ENCODE results near the gene SLC35F4.
"Not testable (repeated sequence)": the region's sequence is repeated elsewhere in the genome, so short reads cannot be mapped to it uniquely, and the experiment has no call there.

The SLC35F4 gene

DNA sequence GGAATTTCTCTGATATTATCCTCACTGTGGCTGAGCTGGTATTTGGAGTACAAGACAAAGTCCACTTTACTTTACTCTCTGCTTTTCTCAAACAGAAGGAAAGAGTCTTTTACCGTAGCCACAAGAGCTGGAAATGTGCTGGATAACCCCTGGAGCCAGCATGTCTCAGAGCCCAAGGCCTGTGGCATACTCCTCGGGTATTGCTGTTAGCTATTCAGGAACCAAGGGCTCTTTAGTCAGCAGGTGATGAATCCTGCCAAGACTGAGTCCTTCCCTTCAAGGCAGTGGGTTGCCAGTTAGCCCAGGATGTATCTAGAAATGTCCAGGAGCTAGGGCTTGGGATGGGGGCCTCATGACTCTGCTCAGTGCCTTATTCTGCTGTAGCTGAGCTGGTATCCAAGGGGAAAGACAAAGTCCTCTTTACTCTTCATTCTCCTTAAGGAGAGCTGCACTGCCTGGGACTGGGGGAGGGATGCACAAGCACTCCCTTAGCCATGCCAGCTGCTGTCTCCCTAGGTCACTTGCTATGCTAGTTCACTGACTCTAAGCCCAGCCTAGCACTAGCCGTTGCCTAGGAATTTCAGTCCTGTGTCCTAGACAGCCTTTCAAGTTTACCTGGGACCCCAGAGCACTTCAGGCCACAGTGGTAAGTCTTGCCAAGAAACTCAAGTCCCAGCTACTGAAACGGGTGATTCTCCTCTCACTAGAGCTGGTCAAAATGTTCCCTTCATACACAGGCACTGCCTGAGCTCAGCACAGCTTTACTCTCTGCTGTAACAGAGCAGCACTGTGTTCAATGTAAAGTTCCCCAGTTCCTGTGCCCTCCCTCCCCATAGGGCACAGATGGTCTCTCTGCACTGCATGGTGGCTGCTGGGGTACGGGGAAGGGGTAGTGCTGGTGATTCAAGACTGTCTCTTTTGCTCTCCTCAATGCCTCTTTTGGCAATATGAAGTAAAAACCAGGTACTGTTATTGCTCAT lies 136.4 kb downstream of the SLC35F4 start:
- no peak for DNase-seq

DNA sequence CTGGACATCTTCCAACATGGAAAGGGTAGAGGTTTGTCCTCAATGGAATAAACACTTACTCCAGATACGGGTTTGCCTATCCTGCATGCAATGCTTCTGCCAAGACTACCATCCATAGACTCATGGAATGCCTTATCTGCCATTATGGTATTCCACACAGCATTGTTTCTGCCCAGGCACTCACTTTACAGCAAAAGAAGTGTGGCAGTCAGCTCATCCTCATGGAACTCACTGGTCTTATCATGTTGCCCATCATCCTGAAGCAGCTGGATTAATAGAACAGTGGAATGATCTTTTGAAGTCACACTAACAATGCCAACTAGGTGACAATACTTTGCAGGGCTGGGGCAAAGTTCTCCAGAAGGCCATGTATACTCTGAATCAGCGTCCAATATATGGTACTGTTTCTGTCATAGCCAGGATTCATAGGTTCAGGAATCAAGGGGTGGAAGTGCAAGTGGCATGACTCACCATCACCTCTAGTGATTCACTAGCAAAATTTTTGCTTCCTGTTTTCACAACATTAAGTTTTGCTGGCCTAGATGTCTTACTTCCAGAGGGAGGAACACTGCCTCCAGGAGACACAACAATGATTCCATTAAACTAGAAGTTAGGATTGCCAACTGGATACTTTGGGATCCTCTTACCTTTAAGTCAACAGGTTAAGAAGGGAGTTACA lies 140.4 kb downstream of the SLC35F4 start:
- DNase-seq, result no peak

DNA sequence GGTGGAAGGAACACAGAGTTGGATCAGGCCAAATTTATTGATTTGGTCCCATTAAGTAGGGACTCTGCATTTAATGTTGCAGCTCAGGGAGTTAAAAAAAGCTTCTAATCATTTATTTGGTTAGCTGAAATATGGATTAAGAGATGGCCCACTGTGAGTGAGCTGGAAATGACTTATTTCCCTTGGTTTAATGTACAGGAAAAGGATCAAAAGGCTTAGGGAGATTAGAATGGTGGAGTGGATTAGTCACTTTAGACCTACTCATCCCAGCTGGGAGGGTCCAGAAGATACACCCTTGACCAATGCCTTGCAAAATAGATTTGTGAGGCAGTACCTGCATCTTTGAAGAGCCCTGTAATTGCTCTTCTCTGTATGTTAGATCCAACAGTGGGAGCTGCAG lies 143.8 kb downstream of the SLC35F4 start:
- DNase-seq, result not testable (repeated sequence)

DNA sequence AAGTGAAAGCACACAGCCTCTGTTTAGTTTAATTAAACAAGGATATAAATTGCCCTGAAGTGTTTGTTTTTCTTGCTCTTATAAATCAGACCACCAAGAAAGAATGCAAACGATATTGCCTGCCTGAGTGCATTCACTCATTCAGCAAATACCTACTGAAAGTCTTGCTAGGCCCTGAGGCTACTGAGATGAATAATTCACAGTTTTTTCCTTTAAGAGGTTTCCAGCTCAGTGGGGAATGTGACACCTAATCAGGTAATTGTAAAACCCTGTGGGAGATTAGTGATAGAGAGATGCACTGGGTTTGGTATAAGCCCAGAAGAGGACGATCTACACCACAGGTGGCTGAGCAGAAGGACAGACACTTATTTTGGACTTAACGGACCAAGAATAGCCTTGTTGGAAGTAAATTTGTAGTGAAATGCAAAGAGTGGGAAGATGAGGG lies 151.4 kb downstream of the SLC35F4 start:
- DNase-seq, result no peak

DNA sequence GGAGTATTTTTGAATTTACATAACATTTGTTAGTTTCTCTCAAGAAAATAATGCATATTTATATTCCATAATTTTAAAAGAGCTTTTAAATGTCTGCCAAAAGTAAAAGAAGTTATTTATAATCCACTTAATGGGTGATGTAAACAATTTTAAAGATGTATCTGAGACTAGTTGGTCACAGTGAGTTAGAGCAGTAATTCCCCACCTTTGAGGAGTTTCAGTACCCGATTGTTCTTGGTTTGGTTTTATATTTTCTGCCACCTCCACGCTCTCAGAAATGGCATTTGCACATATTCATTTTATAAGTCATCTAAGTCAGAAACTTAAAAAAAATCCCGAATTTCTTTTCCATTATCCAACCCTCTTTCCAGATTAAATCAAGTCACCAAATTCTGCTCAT lies 153.2 kb downstream of the SLC35F4 start:
- no peak for DNase-seq

DNA sequence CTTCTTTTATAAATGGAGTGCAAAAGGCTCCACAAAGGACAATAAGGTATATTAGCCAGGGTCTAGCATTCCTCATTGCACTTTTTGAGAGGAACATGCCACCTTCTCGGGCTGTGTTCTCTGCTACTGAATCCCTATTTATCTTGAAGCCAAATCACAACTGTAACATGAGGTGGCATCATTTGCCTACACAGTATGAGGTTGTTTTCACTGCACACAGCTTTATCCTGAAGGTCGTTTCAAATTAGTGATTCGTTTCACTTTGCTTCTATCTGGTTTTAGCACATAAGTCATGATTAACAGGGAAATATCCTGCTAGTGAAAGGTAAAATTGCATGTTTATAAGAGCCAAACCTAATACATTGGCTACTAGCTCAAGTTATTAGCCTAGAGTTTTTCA lies 153.8 kb downstream of the SLC35F4 start:
- DNase-seq, result no peak

DNA sequence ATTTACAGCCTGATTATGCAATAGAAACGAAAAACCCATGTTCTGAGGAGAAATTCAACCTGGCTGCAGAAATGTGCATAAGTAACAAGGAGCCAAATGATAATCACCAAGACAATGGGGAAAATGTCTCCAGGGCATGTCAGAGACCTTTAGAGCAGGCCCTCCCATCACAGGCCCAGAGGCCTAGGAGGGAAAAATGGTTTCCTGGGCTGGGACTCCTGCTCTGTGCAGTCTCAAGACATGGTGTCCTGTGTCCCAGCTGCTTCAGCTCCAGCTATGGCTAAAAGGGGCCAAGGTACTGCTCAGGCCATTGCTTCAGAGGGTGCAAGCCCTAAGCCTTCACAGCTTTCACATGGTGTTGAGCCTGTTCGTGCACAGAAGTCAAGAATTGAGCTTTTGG lies 156.0 kb downstream of the SLC35F4 start:
- no peak for DNase-seq

DNA sequence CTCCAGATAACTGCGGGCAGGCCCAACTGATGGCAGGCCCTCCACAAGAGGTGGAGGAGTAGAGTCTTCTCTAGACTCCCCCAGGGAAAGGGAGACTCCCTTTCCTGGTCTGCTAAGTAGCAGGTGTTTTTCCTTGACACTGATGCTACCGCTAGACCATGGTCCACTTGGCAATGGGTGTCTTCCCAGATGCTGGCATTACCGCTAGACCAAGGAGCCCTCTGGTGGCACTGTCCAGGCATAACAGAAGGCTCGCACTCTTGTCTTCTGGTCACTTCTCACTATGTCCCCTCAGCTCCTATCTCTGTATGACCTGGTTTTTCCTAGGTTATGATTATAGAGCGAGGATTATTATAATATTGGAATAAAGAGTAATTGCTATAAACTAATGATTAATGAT lies 156.8 kb downstream of the SLC35F4 start:
- DNase-seq, result not testable (repeated sequence)

DNA sequence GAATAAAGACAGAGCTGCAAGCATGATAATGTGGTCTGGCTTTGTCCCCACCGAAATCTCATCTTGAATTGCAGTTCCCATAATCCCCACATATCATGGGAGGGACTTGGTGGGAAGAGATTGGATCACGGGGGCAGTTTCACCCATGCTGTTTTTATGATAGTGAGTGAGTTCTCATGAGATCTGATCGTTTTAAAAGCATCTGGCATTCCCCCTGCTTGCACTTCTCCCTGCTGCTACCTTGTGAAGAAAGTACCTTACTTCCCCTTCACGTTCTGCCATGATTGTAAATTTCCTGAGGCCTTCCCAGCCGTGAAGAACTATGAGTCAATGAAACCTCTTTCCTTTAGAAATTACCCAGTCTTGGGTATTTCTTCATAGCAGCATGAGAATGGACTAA lies 158.7 kb downstream of the SLC35F4 start:
- DNase-seq, result no peak

DNA sequence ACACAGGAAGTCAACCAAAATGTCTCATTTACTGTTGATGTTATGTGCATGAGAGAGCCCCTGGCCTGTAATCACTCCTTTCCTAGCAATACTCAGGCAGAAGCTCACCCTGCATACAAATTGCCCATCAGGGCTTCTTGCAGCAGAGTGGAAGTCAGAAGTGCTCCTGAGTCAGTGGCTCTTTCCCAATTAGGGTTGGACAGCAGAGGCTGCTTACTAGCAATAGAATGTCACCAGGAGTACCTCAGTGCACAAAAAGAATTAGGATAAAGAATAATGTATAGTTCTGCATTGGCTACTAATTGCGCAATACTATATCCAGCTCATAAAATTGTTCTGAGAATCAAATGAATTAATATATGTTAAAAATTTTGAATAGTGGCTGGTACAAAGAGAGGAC lies 161.1 kb downstream of the SLC35F4 start:
- DNase-seq, result no peak

DNA sequence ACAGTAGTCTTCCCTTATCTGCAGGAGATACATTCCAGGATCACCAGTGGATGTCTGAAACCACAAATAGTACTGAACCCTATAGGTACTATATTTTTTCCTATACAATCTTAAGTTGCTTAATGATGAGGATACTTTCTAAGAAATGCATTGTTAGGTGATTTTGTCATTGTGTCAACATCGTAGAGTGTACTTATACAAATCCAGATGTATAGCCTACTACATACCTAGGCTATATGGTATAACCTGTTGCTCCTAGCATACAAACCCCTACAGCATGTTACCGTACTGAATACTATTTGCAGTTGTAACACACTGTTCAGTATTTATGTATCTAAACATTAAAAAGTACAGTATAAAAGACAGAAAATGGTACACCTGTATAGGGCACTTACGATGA lies 165.9 kb downstream of the SLC35F4 start:
- DNase-seq, result no peak

DNA sequence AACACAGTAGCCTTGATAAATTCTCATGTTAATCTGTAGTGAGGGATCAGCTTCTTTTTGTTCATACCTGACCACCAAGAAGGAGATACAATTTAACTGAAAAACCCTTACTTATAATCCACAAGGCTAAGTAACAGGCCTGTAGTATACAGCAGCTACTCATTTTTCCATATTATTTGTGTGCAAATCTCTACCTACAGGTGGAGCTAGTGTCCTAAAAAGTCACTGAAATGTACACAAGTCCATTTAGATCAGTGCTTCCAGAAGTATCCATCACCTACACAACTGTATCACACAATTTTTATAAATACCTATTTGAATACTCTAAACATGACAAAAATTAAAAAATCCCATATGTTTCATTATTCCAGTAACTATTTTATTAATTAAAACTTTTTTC lies 173.2 kb downstream of the SLC35F4 start:
- DNase-seq, result no peak

DNA sequence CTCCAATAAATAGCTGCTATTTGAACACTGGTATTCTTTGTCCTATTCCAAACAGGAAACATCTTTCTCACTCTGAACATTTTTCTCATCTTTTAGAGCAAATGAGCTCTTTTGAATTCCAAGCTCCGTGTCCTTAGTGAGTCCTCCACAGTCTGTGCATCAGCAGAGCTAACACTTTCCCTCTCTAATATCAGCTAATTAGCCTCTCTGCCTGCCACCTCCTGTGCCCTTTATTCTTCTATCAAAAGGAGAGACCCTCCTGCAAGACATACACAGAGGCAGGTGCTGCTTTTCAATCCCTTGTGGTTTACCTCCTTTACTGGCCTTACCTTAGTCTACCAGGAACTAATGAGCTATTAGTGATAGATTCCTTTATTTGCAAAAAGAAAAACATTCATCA lies 178.5 kb downstream of the SLC35F4 start:
- no peak for DNase-seq

DNA sequence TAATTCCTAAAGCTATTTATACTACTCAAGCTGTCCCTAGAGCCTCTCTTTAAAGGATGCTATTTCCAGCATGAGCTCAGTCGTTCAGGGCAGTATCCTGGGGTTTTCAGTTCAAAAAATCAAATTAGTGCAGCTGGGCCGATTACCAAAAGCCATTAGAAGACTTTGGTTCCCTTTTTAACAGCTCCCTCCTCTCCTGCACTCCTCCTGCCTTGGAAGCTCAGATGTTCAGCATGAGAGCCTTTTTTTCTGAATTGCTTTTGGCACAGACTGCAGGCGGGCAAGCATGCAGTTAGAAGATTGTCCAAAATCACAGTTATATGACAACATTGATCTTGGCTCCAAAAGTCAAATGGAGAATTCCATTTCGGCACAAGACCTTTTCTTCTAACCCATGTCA lies 179.6 kb downstream of the SLC35F4 start:
- peak in 2 of 51 donors; percentile 2 for DNase-seq

DNA sequence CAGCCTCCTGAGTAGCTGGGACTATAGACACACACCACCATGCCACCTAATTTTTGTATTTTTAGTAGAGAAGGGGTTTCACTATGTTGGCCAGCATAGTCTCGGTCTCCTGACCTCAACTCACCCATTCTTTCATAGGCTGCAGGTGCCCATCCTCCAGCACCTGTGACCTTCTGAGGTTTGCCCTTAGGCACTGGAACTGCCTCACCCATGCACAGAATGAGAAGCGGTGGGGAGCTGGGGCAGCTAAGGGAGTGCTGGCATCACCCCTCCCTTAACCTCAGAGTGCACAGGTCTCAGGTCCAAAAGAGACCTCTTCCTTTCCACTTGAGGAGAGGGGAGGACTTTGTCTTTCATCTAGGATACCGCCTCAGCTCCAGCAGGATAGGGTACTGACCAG lies 194.9 kb downstream of the SLC35F4 start:
- no peak for DNase-seq

DNA sequence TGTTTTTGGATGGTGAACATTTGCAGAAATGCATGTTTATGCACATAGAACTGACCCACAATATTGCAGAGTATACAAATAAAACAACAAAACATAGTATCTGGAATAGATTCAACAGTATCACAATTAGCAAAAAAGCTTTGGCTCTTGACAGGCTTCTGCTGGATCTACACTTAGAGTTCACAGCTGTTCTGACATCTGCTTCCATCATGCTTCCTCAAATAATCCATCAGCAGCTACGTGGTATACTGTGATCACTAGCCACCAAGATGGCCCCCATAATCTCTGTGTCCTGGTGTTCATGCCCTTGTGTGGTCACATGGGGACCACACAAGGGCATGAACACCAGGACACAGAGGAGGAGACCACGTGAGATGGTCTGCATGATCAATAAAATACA lies 205.7 kb downstream of the SLC35F4 start:
- no peak for DNase-seq

DNA sequence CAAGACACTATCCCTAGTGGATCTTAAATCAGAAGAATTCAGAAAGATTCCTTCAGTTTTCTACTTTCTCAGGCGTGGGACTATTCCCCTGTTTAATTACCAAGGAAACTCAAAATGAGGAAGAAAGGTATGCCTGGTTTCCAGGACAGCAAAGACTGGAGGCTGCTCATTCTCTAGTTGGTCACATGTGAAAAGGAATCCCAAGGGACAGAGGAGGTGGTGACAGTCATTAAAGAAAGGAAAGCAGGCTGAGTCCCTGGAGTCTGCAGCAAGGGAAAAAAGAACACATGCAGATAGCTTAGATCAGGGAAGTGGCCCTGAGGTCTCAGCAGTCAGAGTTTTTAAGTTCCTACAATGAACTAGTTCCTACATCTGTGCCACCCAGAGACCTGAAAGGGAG lies 206.8 kb downstream of the SLC35F4 start:
- DNase-seq, result no peak

DNA sequence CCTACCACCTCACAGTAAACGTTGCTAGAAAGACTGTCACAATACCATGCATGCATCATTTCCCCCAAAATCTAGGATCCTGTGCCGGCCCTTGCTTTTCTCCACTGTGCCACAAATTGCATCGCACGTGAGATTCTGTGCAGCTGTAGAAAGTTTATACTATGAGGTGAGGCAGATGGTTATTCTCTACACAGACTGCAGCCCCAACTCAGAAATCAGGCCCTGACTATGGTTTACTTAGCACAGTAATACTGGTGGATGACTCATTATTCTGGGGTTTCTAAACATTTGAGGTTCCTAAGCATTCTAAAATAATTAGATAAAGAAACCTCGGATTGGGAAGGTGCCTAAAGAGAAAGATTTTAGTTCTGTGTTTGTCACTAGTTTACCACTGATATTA lies 208.4 kb downstream of the SLC35F4 start:
- no peak for DNase-seq

DNA sequence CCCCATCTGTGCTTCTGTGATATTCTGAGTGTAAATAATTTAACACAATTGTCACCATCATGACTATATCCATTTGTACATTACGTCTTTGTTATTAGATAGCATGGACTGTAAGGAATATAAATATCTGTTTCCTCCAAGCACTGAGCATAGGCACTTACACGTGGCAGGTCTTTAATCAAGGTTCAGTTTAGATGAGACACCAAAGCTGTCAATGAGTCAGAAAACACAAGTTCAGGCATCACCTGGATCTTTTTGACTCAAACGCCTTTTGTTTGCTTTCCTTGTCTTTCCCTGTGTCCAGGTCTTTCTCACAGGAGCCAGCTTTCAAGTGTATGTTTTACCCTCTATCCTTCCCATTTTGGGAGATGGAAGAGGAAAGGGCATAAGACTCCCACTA lies 209.0 kb downstream of the SLC35F4 start:
- no peak for DNase-seq

DNA sequence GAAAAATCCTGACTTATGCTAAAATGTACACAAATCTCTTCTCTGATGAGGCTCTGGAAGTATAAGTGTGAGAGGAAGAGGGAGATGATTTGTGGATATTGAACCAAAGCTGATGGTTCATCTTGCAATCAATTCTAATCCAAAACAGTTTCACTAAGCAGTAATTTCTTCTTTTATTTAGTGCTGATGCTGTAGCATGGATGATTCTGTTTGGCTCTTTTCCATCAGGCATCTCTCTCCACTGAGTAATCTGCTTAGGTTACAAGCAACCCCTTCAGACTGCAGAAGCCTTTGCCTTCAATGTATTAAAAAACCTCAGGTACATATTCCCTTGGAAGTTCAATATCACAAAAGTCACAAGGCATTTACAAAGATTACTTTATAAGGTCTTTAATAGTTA lies 213.1 kb downstream of the SLC35F4 start:
- peak in 1 of 51 donors; percentile 13 for DNase-seq

DNA sequence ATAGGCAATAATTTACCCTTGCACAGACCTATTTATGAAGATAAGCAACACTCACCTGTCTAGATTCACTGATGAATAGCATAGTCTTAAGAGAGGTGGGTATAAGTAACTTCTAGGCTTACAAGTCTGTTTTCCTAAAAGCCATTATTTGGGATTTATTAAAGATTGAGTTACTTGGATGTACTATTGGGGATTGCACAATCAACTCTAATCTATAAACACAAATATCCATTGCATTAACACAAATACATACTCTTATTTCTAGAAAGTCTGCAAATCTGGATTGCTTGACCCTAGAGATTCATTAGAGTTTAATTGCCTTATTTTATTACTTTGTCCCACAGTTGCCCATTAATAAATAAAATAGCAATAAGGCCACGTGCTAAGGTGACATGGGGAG lies 224.1 kb downstream of the SLC35F4 start:
- DNase-seq, result no peak

DNA sequence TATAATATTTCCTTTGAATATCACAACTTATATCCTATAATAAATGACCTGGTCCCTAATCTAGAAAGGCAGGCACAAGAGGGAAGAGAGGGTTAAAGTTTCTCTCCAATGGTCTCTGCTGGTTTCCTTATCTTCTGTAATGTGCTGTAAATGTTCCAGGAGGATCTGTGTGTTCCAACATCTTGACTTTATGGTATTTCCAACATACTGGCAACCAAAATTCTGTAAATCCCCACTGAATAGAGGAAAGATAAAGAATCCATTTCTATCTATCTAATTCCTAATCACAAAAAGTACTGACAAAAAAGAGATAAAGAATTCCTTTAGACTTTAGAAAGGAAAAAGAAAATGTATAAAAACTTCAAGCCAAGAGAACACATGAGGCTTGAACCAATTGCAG lies 225.9 kb downstream of the SLC35F4 start:
- no peak for DNase-seq

DNA sequence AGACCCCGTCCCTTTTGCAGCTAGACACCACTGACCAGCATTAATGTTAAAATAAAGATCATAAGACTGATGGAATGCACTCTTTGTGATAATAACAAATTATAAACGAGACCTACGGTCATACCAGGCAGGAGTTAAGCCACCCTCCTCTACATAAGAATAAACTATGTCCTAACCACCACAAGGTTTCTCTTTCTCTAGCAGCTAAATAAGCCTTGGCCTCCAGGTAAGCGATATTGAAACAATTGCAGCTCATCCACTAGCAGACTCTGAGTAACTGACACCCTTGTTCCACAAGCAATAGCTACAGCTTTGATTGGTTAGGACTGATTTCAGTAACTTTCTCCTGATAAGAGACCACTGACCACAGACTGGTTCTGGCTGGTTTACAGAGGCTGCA lies 228.0 kb downstream of the SLC35F4 start:
- DNase-seq, result no peak
